SK-N-MC (cell line): ENCODE measurements around the gene C16orf96.

ENCODE experiments used
- DNase-seq: peaks from one replicate; pipeline ENCODE4 v3.0.0-alpha.2; 2011; ENCODE audit warnings: low read depth, low spot score
- H3K27ac ChIP-seq: fragments of 200-600 bp; sonication (generic); 2 replicates; pipeline ENCODE4 v1.5.1; 2016; ENCODE audit warnings: mixed run types
- H3K36me3 ChIP-seq: fragments of 200-600 bp; sonication (generic); 2 replicates; pipeline ENCODE4 v1.6.1; 2017; ENCODE audit warnings: antibody characterized with exemption, low read length, mixed read lengths; ENCODE audit not compliant: insufficient read depth
- H3K4me3 ChIP-seq: fragments of 200-600 bp; sonication (generic); 2 replicates; pipeline ENCODE4 v1.5.1; 2016
- H3K9ac ChIP-seq: fragments of 200-600 bp; sonication (generic); 2 replicates; pipeline ENCODE4 v1.8.0; 2017; ENCODE audit warnings: mixed run types, mixed read lengths; ENCODE audit not compliant: insufficient read length
- H3K9me3 ChIP-seq: fragments of 200-600 bp; sonication (generic); 2 replicates; pipeline ENCODE4 v1.6.1; 2017; ENCODE audit warnings: low read depth, mild to moderate bottlenecking, antibody characterized with exemption, low read length, moderate library complexity, mixed read lengths
- EZH2 ChIP-seq: fragments of 200-600 bp; sonication (generic); IDR thresholded peaks from one replicate; pipeline ENCODE4 v1.6.1; 2017; ENCODE audit warnings: antibody characterized with exemption
- FOXP2 ChIP-seq: optimal IDR thresholded peaks from 2 replicates; pipeline ENCODE3; 2011; ENCODE audit warnings: mild to moderate bottlenecking, moderate library complexity; ENCODE audit not compliant: insufficient read depth; ENCODE audit errors: extremely low read length, control extremely low read depth
- POLR2AphosphoS5 ChIP-seq: IDR thresholded peaks from 2 replicates; pipeline ENCODE4 v1.6.1; 2012; ENCODE audit warnings: mild to moderate bottlenecking, low read depth, low read length, borderline replicate concordance

C16orf96 gene

DNA sequence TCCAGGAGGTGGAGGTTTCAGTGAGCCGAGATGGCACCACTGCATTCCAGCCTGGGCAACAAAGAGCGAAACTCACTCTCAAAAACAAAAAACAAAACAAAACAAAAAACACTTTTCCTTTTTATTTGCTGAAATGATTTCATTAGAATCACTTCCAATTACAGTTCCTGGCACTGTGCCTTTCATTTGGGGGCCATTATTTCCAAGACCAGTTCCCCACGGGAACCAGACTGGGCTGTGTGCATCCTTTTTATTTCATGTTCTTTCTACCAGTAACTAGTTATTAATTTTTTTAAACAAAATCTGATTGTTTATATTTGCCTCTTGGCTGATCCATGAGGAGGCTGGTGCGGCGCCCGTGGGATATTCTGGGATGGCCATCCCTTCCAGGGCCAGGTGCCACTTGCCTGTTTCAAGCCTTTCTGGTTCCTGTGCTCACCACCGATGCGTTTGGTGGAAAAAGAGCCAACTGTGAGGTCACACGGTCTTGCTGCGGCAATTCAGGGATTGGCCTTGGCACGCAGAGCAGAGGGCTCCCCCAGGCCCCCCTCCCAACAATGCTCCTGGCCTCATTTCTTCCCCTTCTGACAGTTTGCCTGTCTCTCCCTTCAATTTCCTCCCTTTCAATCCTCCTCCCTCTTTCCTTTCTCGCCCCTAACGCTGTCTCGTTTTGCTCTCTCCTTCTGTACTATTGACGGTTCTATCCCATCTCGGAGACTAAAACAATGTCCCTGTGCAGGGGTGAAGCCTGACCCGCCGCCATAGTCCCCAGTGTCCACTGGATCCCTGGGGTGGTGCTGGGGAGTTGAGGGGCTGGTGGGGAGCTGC, 45.1 kb downstream of the C16orf96 start:
- Histone ChIP-seq H3K9ac (no peak overlapping the region), H3K36me3 (no peaks in the 10 kb centered on the region), H3K9me3 (no peaks in the 10 kb centered on the region), H3K4me3 (no peak overlapping the region), H3K27ac (no peak overlapping the region)
- no peak for TF ChIP-seq FOXP2
- TF ChIP-seq POLR2AphosphoS5: no peak
- no peak for TF ChIP-seq EZH2
- DNase-seq: no peak

- DNase-seq: no peak
- no peaks in the 10 kb centered on the region for H3K9me3 ChIP-seq
- no peaks in the 10 kb centered on the region for H3K36me3 ChIP-seq
- no peak for TF ChIP-seq EZH2
- no peak for TF ChIP-seq POLR2AphosphoS5
- TF ChIP-seq FOXP2: no peak
- no peak overlapping the region for H3K27ac ChIP-seq
- no peak overlapping the region for H3K4me3 ChIP-seq
- H3K9ac ChIP-seq: no peak overlapping the region
These were observed 45.7 kb downstream of the C16orf96 start for GRCh38 chr16:4601864-4602186.

- no peak for DNase-seq
- H3K4me3 ChIP-seq: no peak overlapping the region
These were observed 46.2 kb downstream of the C16orf96 start for GRCh38 chr16:4602331-4602730.

GRCh38 chr16:4603624-4604170, 47.6 kb downstream of the C16orf96 start:
- no peak overlapping the region for H3K9ac ChIP-seq
- no peaks in the 10 kb centered on the region for H3K36me3 ChIP-seq
- no peak overlapping the region for H3K4me3 ChIP-seq
- no peaks in the 10 kb centered on the region for H3K9me3 ChIP-seq
- no peak for DNase-seq
- no peak overlapping the region for H3K27ac ChIP-seq
- TF ChIP-seq FOXP2: no peak
- no peak for TF ChIP-seq POLR2AphosphoS5
- no peak for TF ChIP-seq EZH2

More at GRCh38 chr16:4602331-4602730, 46.2 kb downstream of the C16orf96 start:
- TF ChIP-seq EZH2: no peak
- TF ChIP-seq FOXP2: no peak
- no peak for TF ChIP-seq POLR2AphosphoS5
- Histone ChIP-seq H3K9ac (no peak overlapping the region), H3K9me3 (no peaks in the 10 kb centered on the region), H3K27ac (no peak overlapping the region), H3K36me3 (no peaks in the 10 kb centered on the region)

DNA sequence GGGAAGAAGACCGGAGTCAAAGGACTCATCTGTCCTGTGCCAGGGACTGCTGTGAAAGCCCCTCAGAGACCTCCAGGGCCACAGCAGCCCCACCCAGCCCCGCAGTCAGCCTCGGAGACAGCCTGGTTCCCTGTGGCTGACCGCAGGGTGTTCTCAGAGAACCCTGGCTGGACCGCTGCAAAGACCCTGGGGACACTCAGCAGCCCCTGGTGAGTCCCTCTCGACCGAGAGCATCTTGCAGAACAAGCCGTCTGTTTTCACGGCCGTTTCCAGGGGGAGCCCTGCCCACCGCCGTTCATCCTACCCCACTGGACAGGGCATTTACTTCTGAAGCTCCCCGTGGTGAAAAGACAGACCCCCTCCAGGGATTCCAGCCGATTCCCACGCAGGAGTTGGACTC, 48.3 kb downstream of the C16orf96 start:
- H3K9me3 ChIP-seq: no peaks in the 10 kb centered on the region
- no peaks in the 10 kb centered on the region for H3K36me3 ChIP-seq
- no peak overlapping the region for H3K4me3 ChIP-seq
- no peak for TF ChIP-seq FOXP2
- DNase-seq: no peak
- H3K9ac ChIP-seq: no peak overlapping the region
- no peak overlapping the region for H3K27ac ChIP-seq

DNA sequence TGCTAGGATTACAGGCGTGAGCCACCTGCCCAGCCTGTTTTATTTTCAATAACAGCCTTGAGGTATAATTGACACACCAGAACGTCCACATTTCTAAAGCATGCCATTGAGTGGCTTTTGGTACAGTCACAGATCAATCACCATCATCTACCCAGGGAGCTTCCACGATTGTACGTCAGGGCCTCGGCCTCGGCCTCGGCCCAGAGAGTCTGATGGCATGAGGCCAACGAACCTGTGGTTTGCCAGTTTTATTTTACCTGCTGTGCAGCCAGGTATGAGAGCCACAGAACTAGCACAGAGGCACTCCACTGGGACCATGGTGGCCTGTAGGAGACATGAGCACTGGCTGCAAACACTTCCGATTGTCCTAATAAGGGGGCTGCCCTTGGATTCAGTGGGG, 50.2 kb downstream of the C16orf96 start:
- Histone ChIP-seq H3K4me3 (no peak overlapping the region), H3K9me3 (no peaks in the 10 kb centered on the region), H3K9ac (no peak overlapping the region), H3K27ac (no peak overlapping the region), H3K36me3 (no peaks in the 10 kb centered on the region)
- TF ChIP-seq FOXP2: no peak
- no peak for TF ChIP-seq POLR2AphosphoS5
- no peak for TF ChIP-seq EZH2
- no peak for DNase-seq

DNA sequence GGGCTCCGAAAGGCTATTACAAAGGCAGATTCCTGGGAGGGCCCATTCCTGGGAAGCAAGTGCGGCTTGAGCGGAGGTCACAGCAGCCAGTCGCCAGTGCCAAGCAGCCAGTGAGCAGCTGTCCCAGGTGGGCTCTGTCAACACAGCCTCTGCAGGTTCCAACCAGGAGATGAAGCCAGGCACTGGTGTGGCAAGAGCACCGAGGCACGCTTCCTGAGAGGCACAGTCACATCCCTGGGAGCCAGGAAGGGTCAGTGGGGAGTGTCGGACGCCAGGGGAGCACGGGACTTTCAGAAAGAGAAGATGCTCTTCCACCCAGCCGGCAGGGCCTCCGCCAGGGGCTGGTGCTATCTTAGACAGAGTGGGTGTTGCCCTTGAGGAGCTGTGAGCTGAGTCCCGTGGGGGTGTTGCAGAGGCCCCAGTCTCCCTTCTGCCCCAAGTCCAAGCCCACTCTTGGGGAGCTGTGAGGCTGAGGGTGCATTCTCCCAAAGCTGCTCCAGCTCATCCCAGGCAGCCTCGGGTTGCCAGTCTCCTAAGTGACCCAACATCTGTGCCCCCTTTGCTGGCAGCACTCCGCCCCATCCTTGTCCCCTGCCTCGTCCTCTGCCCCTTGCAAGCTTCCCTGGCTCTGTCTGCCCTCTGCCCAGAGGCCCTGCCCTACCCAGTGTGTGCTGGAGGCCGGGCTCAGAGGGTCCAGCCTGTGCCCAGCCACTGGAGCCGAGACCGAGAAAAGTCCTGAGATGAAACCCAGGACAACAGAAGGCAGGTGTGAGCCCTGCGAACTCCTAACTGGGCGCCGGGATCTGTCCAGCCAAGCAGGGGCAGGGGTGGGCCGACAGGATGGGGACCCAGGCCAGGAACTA, 51.9 kb downstream of the C16orf96 start:
- no peak overlapping the region for H3K27ac ChIP-seq
- DNase-seq: no peak
- no peaks in the 10 kb centered on the region for H3K36me3 ChIP-seq
- no peak overlapping the region for H3K4me3 ChIP-seq
- TF ChIP-seq POLR2AphosphoS5 (no peak), EZH2 (no peak)
- no peak overlapping the region for H3K9ac ChIP-seq
- H3K9me3 ChIP-seq: no peaks in the 10 kb centered on the region

DNA sequence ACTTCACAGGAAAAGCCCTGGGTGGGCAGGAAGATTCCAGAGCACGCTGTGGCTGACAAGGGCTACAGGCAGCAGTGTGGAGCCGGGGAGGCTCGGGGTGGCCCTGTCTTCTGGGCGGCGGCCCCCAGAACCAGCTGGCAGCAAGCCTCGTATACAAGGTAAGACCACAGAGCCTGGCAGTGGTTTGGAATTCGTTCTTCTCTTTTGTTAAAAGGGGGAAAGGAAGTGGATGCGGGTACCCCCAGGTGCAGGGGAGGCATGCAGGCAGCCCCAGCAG, 52.5 kb downstream of the C16orf96 start:
- no peaks in the 10 kb centered on the region for H3K9me3 ChIP-seq
- no peak overlapping the region for H3K27ac ChIP-seq
- H3K9ac ChIP-seq: no peak overlapping the region
- no peak for DNase-seq
- no peak overlapping the region for H3K4me3 ChIP-seq
- TF ChIP-seq EZH2: no peak
- TF ChIP-seq FOXP2: no peak
- no peak for TF ChIP-seq POLR2AphosphoS5
- no peaks in the 10 kb centered on the region for H3K36me3 ChIP-seq
